Measurements from ENCODE around the gene PLXNB3.
"Not testable (repeated sequence)": the region's sequence is repeated elsewhere in the genome, so short reads cannot be mapped to it uniquely, and the experiment has no call there.

The PLXNB3 gene

DNA sequence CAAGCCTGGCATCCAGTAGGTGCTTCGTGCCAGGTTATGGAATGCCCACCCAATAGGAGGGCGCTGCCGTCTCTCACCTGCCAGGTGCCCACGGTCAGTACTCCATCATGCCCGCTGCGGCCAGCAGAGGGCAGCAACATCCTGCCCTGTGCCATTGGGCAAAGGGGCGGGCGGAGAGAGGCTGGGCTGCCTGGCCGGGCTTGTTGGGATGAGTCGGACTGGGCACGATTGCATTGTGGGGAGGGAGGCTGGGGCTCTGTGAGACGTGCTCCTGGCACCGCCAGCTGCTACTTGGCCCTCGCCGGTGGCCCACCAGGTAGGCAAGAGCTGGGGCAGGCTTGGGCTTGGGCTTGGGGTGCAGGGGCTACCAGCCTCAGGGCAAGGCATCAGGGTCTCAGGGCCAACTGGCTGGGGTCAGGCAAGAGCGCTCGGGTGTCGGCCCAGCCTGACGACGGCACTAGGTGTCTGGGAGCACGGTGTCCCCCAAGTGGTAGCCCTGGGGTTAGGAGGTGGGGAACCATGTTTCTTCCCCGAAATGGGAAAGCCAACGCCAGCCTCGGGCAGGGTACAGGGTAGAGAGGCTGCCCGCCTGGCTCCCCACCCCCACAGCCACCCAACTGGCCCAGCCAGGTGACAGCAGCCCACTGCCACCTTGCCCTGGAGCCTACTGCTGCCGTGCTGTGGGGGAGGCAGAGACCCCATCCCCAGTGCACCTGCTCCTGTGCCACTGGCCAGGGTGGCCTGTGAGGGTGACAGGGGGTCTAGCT lies at the start of gene PLXNB3:
Gene PLXNB3, plus strand, starts transcription at position 261 of the 767 bp plus-strand sequence. CDS start 1,287 bp downstream, outside the sequence.
- DNase-seq (ENCODE audit: low spot score), result peak; percentile 78

DNA sequence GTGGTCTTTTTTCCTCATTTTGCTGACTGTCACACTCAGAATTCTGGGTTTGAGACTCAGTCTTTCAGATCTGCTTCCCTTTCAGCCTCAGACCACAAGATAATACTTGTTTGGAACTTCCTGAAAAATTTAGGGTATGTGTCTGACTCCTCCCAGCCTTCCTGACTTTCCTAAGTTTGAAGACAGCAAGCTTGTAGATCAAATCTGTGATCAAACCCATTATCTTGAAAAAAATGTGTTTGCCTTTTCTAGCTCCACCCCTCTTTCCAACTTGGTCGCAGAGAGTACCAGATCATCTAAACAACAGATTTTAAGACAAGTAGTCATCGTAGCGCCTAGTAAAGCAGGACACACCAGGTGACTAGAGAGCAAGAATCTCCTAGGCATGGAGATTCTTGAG lies 49.8 kb upstream of the PLXNB3 start:
- no peak for DNase-seq (ENCODE audit: low spot score)

DNA sequence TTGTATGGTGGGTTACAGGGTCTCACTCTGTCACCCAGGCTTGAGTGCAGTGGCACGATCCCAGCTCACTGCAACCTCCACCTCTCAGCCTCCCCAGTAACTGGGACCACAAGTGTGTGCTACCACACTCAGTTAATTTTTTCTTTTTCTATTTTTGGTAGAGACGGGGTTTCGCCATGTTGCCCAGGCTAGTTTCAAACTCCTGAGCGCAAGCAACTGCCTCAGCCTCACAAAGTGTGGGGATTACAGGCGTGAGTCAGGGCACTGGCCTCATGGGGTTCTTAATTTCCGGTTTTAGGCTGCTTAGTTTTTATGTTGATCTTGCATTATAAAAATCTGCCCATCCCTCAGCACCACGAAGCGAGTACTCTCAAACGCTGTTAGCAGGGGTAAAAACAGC lies 46.6 kb upstream of the PLXNB3 start:
- DNase-seq (ENCODE audit: low spot score), result no peak

DNA sequence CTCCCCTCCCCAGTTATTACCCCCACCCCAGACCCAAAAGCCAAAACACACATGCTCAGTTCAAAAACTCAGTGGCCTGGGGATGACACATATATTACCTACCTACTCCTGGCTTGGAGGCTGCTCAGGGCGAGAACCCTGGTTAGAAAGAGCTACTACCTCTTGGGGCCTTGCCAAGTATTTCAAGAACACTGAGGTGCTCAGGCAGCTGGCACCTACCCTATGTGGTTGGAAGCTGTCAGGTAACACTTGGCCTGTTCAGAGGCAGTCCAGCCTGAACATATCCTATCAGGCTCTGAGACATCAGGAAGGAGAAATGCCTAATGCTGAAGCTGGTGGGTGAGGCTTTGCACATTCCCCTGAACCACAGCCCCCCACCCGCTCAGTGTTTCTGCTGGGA lies 44.8 kb upstream of the PLXNB3 start:
- DNase-seq (ENCODE audit: low spot score), result no peak

DNA sequence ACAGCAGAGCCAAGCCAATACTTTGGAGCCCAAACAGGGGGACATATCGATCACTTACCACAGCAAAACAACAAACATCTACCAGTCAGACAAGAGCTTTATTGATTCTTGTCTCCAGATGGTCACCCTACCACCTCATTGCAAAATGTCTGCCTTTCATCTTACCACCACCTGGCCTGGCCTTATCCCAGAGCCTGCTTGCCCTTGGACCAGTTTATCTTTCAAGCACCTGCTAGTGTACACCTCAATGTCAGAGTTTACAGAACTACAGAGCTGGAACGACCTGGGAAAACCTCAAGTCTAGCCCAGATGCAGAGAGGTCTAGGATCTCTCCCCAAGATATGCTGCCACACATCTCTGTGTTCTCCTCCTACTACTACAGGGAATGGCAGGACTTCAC lies 44.3 kb upstream of the PLXNB3 start:
- DNase-seq (ENCODE audit: low spot score), result no peak

DNA sequence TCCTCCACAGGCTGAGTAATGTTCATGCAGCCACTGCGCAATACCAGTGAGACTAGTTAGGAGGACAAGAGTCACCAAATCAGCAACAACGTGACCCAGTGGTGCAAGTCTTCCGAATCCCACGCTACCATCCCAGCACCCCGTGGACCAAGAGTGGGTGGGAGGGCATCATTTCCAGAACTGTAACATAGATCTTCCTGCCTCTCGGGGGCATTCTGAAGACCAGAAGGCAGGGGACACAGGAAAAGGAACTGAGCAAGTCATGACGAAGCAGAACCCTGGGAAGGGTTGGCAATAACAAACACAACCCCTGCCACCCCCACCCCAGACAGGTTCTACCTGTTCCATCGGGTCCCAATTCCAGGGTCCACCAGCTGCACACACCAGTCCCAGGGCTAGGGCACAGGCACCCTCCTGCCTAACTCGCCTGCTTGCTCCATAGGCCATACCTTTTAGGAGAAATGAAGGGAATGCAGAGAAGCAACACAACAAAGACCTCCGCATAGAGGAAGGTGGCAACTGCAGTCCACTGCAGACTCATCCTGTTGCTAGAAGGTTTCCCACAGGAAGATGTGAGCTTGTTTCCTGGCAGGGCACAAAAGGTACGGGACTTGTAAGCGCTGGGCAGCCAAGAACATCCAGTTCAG lies 41.2 kb upstream of the PLXNB3 start:
- DNase-seq (ENCODE audit: low spot score), result no peak

DNA sequence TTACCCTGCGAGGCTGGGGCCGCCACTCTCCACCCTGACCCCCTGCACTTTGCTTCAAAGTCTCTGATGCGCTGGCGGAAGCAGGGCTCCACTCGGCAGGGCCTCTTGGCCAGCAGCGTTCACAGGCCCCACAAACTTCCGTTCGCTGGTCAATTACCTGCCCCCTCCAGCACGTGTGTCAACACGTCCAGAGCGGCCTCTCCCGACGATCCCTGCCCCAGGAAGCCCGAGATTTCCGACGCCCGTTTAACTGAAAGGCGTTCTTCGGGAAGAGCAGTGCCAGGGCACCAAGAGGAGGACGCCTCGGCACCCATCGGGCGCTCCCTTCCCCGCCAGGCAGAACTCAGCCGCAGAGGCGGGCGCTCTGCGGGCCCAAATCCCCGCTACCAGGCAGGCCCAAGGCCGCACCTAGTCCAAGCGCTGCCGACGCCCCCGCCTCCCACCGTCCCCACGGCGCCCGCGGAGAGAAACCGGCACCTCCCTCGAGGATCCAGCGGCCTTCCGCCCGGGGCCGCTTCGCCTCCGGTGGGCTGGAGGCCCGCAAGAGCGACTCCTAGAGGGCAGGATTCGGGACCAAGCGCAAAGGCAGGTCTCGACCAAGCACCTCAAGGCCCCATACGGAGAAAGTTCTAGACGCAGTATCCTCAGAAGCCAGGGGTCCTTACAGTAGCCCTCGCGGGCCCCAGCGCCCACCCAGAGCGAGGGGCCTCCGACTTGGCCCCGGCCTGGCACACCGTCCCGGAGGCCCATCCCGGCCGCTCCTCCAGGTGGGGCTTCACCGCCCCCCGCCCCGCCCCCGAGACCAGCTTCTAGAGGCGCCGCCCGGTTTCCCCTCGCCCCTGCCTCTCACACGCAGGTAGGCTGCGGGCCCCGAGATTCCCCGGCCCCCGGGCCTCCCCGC lies 40.4 kb upstream of the PLXNB3 start:
- peak; percentile 61 for DNase-seq (ENCODE audit: low spot score)

DNA sequence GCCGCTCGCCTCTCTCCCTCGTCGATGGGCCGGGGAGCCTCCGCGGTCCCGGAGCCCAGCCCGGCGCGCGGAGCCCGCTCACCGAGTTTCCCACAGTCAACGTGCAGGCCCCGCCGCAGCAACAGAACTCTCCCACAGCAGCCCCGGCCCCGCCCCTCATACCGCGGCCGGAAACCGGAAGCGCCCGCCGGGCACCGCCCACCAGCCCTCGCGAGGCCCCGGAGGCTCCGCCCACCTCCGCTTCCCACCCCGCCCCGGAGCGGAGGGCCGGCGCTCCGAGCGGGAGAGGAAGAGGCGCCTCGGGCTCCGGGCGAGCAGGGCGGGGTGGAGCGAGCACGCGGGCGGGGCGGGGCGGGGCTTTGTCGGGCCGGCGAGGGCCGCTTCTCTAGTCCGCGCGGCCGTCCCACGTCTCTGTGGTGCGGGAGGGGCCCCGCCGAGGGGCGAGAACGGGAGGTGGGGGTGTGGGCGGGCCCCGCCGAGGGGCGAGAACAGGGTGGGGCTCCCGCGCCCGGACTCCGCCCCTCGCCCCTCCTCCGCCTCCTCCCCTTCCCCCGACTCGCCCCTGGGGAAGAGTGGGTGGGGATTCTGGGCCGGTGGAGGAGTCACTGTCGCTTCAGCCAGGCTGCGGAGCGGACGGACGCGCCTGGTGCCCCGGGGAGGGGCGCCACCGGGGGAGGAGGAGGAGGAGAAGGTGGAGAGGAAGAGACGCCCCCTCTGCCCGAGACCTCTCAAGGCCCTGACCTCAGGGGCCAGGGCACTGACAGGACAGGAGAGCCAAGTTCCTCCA lies 39.6 kb upstream of the PLXNB3 start, which contains the start of the genes ABCD1 and BCAP31:
Gene ABCD1, plus strand, starts transcription at position 605 of the 787 bp plus-strand sequence. CDS start 411 bp downstream, outside the sequence.
Gene BCAP31, minus strand, starts transcription at position 136 of the 787 bp plus-strand sequence. CDS start 1,143 bp downstream, outside the sequence.
- peak; percentile 92 for DNase-seq (ENCODE audit: low spot score)

DNA sequence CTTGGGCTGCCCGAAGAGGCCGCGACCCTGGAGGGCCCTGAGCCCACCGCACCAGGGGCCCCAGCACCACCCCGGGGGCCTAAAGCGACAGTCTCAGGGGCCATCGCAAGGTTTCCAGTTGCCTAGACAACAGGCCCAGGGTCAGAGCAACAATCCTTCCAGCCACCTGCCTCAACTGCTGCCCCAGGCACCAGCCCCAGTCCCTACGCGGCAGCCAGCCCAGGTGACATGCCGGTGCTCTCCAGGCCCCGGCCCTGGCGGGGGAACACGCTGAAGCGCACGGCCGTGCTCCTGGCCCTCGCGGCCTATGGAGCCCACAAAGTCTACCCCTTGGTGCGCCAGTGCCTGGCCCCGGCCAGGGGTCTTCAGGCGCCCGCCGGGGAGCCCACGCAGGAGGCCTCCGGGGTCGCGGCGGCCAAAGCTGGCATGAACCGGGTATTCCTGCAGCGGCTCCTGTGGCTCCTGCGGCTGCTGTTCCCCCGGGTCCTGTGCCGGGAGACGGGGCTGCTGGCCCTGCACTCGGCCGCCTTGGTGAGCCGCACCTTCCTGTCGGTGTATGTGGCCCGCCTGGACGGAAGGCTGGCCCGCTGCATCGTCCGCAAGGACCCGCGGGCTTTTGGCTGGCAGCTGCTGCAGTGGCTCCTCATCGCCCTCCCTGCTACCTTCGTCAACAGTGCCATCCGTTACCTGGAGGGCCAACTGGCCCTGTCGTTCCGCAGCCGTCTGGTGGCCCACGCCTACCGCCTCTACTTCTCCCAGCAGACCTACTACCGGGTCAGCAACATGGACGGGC lies 38.8 kb upstream of the PLXNB3 start:
- no peak for DNase-seq (ENCODE audit: low spot score)

DNA sequence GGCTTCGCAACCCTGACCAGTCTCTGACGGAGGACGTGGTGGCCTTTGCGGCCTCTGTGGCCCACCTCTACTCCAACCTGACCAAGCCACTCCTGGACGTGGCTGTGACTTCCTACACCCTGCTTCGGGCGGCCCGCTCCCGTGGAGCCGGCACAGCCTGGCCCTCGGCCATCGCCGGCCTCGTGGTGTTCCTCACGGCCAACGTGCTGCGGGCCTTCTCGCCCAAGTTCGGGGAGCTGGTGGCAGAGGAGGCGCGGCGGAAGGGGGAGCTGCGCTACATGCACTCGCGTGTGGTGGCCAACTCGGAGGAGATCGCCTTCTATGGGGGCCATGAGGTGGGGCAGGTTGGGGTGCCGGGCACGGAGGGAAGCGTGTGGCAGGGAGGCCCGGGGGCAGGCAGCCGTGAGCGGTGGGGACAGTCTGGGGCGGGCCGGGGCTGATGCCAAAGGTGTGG lies 38.2 kb upstream of the PLXNB3 start:
- no peak for DNase-seq (ENCODE audit: low spot score)

DNA sequence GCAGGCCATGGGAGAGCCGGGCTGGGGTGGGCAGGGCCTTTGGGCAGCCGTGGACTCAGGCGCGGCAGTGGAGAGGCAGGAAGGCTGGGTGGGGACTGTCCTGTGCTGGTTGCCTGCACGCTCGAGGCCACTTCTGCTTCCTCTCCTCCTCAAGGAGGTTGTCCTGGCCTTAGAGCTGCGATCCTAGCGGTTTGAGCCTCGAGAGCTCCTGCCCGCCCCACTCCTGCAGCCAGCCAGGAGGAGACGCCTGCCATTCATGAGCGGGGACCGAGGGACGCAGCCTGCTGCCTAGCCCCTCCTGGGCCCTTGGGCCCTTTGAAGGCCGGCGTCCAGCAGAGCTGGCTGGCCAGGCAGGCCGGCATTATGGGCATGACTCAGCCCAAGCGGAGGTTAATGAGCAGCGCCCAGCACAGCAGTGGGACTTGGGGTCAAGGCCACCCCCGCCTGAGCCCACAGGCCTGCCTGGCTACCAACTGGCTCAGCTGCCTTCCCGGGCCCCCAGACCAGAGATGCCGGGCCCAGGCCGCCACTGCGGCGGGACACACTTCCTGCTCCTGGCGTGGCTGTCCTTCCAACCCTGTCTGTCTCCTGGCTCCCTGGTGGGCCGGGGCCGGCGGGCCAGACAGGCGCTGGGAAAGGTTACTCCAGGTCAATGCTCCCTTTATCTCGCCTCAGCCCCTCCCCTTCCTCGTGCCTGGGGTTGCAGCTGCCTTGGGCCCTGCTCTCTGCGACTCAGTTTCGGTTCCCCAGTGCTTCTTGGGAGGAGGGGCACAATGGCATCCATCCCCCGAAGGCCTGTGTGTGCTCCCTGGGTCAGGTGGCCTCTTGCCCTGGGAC lies 37.5 kb upstream of the PLXNB3 start:
- no peak for DNase-seq (ENCODE audit: low spot score)

DNA sequence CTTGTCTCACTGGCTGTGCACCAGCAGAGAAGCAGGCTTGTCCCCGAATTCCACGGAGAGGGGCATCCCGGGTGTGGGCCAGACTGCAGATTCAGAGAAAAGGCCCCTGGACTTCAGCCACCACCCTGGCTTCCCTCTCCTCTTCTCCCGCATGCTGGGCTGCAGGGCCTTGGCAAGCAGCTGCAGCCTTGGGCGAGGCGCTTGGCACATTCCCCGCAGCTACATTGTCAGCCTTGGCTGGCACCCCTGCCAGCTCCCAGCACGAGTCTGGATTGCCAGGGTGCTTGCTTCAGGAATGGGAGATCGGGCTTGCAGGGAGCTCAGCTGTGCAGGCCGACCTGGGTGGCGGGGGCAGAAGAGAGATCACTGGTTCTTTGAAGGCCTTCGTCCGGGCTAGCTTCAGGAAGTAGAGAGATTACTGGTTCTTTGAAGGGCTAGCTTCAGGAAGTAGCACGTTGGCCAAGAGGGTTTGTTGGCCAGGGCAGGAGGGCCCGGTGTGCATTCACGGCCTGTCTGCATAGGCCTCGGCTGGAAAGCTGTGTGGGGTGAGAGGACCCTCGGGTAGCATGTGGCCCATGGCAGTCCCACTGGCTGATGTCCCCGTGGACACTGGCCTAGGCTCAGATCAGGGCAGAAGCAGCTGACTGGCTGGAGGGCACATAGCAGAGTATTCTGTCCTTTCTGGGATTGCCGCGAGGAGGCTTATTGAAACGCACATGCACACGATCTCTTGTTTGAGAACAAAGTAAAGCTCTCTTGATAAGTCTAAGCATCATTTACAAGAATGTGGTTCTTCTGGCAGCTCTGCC lies 36.7 kb upstream of the PLXNB3 start:
- DNase-seq (ENCODE audit: low spot score), result no peak

DNA sequence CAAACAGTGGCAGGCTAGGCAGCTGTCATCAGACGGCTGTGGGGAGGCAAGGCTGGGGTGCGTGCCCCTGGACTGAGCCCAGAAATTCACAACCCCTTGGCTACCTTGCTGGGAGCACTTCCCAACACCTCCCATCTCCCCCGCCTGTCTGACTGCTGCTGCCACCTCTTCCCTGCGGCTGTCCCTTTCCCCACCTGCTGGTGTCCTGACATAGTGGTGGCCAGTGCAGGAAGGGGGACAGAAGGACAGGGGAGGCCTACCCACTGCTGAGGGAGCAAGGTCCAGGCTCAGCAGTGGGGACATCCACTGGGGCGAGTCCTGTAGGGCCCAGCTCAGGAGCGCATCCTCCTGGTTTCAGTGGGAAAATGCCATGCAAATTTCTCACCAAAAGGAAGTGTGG lies 36.0 kb upstream of the PLXNB3 start:
- no peak for DNase-seq (ENCODE audit: low spot score)

DNA sequence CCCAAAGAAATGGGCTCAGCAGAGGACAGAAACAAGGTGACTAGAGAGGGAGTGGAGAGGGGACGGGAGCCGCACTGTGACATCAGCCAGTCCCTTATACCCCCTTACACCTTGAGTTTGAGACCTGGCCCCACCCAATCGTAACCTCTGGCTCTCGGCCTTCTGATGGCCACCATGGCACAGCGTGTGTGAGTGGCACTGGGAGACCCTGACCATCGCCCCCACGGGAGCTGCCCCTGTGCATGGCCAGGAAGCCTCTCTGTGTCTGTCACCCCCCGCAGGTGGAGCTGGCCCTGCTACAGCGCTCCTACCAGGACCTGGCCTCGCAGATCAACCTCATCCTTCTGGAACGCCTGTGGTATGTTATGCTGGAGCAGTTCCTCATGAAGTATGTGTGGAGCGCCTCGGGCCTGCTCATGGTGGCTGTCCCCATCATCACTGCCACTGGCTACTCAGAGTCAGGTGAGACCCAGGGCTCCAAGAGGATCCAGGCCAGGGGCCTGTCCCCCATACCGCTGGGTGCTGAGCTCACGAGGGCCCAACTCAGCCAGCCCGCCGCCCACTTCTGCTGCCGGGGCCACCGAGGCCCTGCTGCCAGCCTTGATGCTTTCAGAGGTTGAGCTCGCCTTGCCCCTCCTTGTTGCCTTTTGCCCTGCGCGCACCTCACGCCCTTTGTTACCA lies 35.0 kb upstream of the PLXNB3 start:
- DNase-seq (ENCODE audit: low spot score), result no peak

DNA sequence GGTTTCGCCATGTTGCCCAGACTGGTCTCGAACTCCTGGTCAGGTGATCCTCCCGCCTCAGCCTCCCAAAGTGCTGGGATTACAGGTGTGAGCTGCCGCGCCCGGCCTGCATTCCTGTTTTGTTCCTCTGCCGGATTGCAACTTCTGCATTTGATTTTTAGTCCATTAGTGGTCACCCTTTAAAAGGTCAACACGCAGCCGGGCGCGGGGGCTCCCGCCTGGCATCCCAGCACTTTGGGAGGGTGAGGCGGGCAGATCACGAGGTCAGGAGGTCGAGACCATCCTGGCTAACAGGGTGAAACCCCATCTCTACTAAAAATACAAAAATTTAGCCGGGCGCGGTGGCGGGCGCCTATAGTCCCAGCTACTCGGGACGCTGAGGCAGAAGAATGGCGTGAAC lies 33.9 kb upstream of the PLXNB3 start:
- not testable (repeated sequence) for DNase-seq (ENCODE audit: low spot score)

DNA sequence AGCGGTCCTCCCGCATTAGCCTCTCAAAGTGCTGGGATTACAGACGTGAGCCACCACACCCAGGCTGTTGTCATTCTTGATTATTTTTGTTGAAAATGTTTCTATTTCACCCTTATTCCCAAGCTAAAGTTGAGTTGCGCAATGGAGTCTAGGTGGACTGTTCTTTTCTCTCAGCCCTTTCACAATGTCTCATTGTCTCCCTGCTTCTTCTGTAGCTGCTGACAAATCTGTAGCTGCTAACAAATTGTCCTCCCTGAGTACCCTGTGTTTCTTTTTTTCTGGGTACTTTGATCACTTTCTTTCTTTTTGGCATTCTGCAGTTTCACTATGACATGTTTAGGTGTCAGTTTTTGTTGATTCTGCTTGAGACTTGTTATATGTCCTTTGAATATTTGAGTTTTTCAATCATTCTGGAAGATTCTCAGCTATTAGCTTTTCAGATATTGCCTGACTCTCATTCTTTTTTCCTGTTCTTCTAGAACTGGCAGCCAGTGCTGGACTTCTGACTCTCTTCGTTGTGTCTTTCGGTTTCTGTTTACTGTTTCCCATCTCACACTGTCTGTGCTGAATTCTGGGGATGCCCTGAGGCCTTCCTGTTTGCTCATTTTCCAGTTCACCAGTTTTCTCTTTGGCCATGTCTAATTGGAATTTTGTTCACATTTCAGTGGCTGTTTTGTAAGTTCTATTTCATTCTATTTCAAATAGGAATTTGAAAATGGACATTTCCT lies 32.8 kb upstream of the PLXNB3 start:
- DNase-seq (ENCODE audit: low spot score), result no peak

DNA sequence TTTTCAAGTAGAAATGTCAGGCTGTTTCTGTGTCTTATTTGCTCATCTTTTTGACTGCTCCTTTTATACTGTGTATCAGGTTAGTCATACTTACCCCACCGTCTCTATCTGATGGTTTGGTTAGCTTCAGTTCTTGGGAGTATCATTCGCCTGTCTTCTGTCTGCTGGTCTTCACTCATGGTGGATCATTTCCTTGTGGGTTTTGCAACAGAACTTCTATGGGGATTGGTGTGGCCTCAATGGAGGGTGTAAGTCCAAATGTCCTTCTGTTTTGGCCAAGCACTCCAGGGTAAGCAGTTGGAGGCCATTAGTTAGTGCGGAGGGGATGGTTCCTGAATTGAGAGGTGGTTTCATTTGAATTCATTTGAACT lies 32.2 kb upstream of the PLXNB3 start:
- no peak for DNase-seq (ENCODE audit: low spot score)

DNA sequence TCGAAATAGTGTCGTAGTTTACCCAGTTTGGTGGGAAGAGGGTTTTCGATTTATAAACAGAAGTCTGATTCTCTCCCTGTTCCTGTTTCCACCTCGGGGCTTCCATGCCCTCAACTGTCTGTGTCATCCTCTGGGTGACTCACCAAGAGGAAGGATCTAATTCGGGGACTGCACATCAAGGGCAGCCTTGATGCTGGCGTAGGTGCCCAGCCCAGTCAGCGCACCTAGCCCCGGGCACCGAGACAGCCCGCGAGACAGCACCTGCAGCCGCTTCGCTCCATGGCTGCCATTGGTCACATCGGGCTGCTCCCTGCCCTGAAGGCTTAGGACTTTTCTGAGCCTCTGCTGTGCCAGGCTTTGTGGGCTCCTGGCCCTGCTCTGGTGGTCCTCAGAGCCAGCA lies 31.6 kb upstream of the PLXNB3 start:
- no peak for DNase-seq (ENCODE audit: low spot score)
